Vagina (tissue), 2 donors: ENCODE measurements around the gene RNFT1.

Experiments
- POLR2A ChIP-seq, 2 donors: fragments of 450-650 bp; IDR thresholded peaks; one replicate each; pipeline ENCODE4 v1.6.1; 2017; ENCODE audit warnings: antibody characterized with exemption in 2 of 2, mild to moderate bottlenecking in 2 of 2, moderate library complexity in 2 of 2
- TF ChIP-seq, protein P1 (sequence below), 3 experiments: fragments of 450-650 bp in 2 of 3; fragments of 200-600 bp in 1 of 3; sonication (generic) in 1 of 3; IDR thresholded peaks; one replicate each; pipeline ENCODE4 v1.5.1; 2017 to 2019; ENCODE audit warnings: antibody characterized with exemption in 3 of 3, mild to moderate bottlenecking in 2 of 3, moderate library complexity in 2 of 3

DNA sequence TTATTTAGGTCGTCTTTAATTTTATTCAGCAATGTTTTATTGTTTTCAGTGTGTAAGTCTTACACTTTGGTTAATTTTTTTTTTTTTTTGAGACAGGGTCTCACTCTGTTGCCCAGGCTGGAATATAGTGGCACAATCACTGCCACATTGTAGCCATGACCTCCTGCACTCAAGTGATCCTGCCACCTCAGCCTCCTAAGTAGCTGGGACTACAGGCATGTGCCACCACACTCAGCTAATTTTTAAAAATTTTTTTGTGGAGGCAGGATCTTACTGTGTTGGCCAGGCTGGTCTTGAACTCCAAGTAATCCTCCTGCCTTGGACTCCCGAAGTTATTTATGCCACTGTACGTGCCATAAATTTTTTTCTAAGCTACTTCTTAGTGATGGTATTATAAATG, 57.1 kb downstream of the RNFT1 start:
- TF ChIP-seq POLR2A (IDR thresholded peaks at IDR 0.05): no peak
- TF ChIP-seq, protein P1, sequence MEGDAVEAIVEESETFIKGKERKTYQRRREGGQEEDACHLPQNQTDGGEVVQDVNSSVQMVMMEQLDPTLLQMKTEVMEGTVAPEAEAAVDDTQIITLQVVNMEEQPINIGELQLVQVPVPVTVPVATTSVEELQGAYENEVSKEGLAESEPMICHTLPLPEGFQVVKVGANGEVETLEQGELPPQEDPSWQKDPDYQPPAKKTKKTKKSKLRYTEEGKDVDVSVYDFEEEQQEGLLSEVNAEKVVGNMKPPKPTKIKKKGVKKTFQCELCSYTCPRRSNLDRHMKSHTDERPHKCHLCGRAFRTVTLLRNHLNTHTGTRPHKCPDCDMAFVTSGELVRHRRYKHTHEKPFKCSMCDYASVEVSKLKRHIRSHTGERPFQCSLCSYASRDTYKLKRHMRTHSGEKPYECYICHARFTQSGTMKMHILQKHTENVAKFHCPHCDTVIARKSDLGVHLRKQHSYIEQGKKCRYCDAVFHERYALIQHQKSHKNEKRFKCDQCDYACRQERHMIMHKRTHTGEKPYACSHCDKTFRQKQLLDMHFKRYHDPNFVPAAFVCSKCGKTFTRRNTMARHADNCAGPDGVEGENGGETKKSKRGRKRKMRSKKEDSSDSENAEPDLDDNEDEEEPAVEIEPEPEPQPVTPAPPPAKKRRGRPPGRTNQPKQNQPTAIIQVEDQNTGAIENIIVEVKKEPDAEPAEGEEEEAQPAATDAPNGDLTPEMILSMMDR (IDR thresholded peaks at IDR 0.05): no peak
